Measurements from ENCODE around the gene DLX5.
A peak's percentile ranks its signal among the peaks of the same experiment; 100 is the strongest.

DLX5 gene

DNA sequence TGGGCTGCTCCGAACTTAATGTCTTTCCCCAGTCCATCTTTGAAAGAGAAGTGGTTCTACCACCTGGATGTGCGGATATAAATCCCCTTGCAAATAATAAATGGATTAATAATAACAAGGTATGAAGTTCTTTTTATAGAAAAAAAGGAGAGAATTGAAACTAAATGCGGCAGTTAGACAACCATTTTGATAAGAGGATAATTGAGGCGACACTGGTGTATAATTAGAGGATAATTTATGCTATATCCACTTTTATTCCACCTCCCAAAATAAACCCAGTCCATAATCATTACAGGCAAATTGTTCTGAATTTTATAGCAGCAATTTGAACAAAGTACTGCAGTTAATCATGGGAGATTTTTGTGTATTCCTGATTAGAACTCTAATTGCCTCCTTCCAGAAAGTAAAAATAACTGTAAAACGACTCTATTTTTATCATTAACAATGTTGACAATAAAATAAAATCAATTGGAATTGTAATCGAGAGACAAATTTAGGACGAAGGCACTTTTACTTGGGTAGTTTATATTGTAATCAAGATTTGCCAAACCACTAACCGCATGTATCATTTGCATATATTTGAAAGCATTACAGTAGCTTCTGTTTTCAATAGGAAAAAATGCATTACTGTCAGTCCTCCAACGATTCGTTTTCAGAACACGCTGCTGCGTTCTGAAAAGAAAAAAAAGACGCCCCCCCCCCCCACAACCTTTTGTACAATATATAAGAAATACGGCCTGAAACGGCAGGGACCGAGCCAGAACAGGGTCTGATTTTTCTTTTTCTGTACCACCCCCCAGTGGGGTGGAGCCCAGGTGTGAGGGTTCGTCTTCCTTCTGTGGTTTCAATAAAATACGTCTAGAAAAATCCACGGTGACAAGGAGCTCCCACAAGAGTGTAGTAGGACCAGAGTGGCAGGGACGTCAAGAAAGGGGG, 20.1 kb downstream of the DLX5 start:
- no peak for TF ChIP-seq EZH2 (IDR thresholded peaks at IDR 0.05)
- TF ChIP-seq FOXP2 (optimal IDR thresholded peaks at IDR 0.05; ENCODE audit: control extremely low read depth, extremely low read length, insufficient read depth) = no peak
- no peak for TF ChIP-seq POLR2AphosphoS5 (IDR thresholded peaks at IDR 0.05; ENCODE audit: borderline replicate concordance, low read depth, low read length)
- Histone ChIP-seq H3K9ac (ENCODE audit: insufficient read length) (peak overlapping the region; percentile 35), H3K36me3 (ENCODE audit: insufficient read depth, low read length) (no peaks in the 10 kb centered on the region), H3K9me3 (ENCODE audit: low read depth, low read length) (no peaks in the 10 kb centered on the region), H3K4me3 (peak overlapping the region; percentile 88), H3K27ac (no peak overlapping the region)
- no peak for DNase-seq (ENCODE audit: low read depth, low spot score)

GRCh38 chr7:97003262-97004246, 21.1 kb downstream of the DLX5 start:
- no peak for DNase-seq (ENCODE audit: low read depth, low spot score)
- no peak overlapping the region for H3K4me3 ChIP-seq
- no peak overlapping the region for H3K27ac ChIP-seq
- TF ChIP-seq FOXP2 (optimal IDR thresholded peaks at IDR 0.05; ENCODE audit: control extremely low read depth, extremely low read length, insufficient read depth) (no peak), EZH2 (IDR thresholded peaks at IDR 0.05) (no peak), POLR2AphosphoS5 (IDR thresholded peaks at IDR 0.05; ENCODE audit: borderline replicate concordance, low read depth, low read length) (no peak)
- no peak overlapping the region for H3K9ac ChIP-seq (ENCODE audit: insufficient read length)
- H3K36me3 ChIP-seq (ENCODE audit: insufficient read depth, low read length) = no peaks in the 10 kb centered on the region
- H3K9me3 ChIP-seq (ENCODE audit: low read depth, low read length) = no peaks in the 10 kb centered on the region

GRCh38 chr7:97002555-97003261, 21.9 kb downstream of the DLX5 start:
- Histone ChIP-seq H3K4me3 (no peak overlapping the region), H3K9me3 (ENCODE audit: low read depth, low read length) (no peaks in the 10 kb centered on the region), H3K36me3 (ENCODE audit: insufficient read depth, low read length) (no peaks in the 10 kb centered on the region), H3K9ac (ENCODE audit: insufficient read length) (no peak overlapping the region), H3K27ac (no peak overlapping the region)
- no peak for TF ChIP-seq POLR2AphosphoS5 (IDR thresholded peaks at IDR 0.05; ENCODE audit: borderline replicate concordance, low read depth, low read length)
- TF ChIP-seq EZH2 (IDR thresholded peaks at IDR 0.05) = no peak
- TF ChIP-seq FOXP2 (optimal IDR thresholded peaks at IDR 0.05; ENCODE audit: control extremely low read depth, extremely low read length, insufficient read depth) = no peak
- DNase-seq (ENCODE audit: low read depth, low spot score) = no peak

- Histone ChIP-seq H3K9ac (ENCODE audit: insufficient read length) (no peak overlapping the region), H3K9me3 (ENCODE audit: low read depth, low read length) (no peaks in the 10 kb centered on the region), H3K36me3 (ENCODE audit: insufficient read depth, low read length) (no peaks in the 10 kb centered on the region), H3K4me3 (no peak overlapping the region), H3K27ac (no peak overlapping the region)
- TF ChIP-seq EZH2 (IDR thresholded peaks at IDR 0.05) = no peak
- no peak for TF ChIP-seq FOXP2 (optimal IDR thresholded peaks at IDR 0.05; ENCODE audit: control extremely low read depth, extremely low read length, insufficient read depth)
- no peak for TF ChIP-seq POLR2AphosphoS5 (IDR thresholded peaks at IDR 0.05; ENCODE audit: borderline replicate concordance, low read depth, low read length)
- no peak for DNase-seq (ENCODE audit: low read depth, low spot score)
Observed at GRCh38 chr7:97001656-97002554, 22.7 kb downstream of the DLX5 start.

GRCh38 chr7:97001221-97001620, 23.4 kb downstream of the DLX5 start:
- no peaks in the 10 kb centered on the region for H3K9me3 ChIP-seq (ENCODE audit: low read depth, low read length)
- H3K4me3 ChIP-seq = no peak overlapping the region
- H3K27ac ChIP-seq = no peak overlapping the region
- H3K36me3 ChIP-seq (ENCODE audit: insufficient read depth, low read length) = no peaks in the 10 kb centered on the region
- no peak overlapping the region for H3K9ac ChIP-seq (ENCODE audit: insufficient read length)
- DNase-seq (ENCODE audit: low read depth, low spot score) = no peak
- TF ChIP-seq FOXP2 (optimal IDR thresholded peaks at IDR 0.05; ENCODE audit: control extremely low read depth, extremely low read length, insufficient read depth) (no peak), EZH2 (IDR thresholded peaks at IDR 0.05) (no peak), POLR2AphosphoS5 (IDR thresholded peaks at IDR 0.05; ENCODE audit: borderline replicate concordance, low read depth, low read length) (no peak)

DNA sequence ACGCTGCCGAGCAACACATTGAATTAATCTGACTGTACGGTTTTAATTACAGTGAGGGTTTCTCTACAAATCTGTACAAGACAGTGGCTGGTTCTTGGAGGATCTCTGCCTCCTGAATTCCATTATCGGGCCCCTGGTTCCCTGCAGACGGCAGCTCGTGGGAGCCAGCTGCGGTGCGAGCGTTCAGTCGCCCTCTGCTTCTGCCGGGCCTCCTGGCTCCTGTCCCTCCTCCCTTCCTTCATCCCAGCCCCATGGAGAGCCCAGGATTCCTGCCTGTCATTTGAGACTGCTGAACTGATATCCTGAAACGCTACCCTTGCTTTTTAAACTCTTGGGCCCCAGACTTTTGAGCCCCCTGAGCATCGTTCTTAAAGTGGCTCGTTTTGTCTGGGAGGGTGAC, 25.9 kb downstream of the DLX5 start:
- no peak for DNase-seq (ENCODE audit: low read depth, low spot score)
- Histone ChIP-seq H3K36me3 (ENCODE audit: insufficient read depth, low read length) (no peaks in the 10 kb centered on the region), H3K27ac (no peak overlapping the region), H3K9me3 (ENCODE audit: low read depth, low read length) (no peaks in the 10 kb centered on the region), H3K4me3 (no peak overlapping the region), H3K9ac (ENCODE audit: insufficient read length) (no peak overlapping the region)
- TF ChIP-seq FOXP2 (optimal IDR thresholded peaks at IDR 0.05; ENCODE audit: control extremely low read depth, extremely low read length, insufficient read depth) = no peak
- no peak for TF ChIP-seq EZH2 (IDR thresholded peaks at IDR 0.05)
- no peak for TF ChIP-seq POLR2AphosphoS5 (IDR thresholded peaks at IDR 0.05; ENCODE audit: borderline replicate concordance, low read depth, low read length)

DNA sequence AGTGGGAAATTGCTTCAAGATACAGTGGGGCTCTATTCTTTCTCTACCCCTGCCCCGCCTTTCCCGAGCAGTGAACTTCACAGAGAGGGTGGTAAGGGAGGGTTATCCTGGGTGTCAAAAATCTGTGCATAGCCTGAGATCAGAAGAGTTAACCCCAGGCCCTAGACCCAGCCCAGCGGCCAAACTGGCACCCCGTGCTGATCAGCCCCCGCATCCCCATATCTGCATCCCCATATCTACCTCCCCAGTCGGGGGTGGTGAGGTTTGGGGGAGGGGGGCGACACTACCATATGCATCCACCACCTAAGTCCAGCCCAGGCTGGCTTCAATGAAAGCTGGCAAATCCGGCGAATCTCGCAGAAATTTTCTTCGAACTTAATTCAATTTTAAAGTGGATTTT, 26.3 kb downstream of the DLX5 start:
- Histone ChIP-seq H3K9me3 (ENCODE audit: low read depth, low read length) (no peaks in the 10 kb centered on the region), H3K9ac (ENCODE audit: insufficient read length) (no peak overlapping the region), H3K4me3 (no peak overlapping the region), H3K36me3 (ENCODE audit: insufficient read depth, low read length) (no peaks in the 10 kb centered on the region), H3K27ac (no peak overlapping the region)
- TF ChIP-seq EZH2 (IDR thresholded peaks at IDR 0.05) = no peak
- no peak for TF ChIP-seq FOXP2 (optimal IDR thresholded peaks at IDR 0.05; ENCODE audit: control extremely low read depth, extremely low read length, insufficient read depth)
- TF ChIP-seq POLR2AphosphoS5 (IDR thresholded peaks at IDR 0.05; ENCODE audit: borderline replicate concordance, low read depth, low read length) = no peak
- DNase-seq (ENCODE audit: low read depth, low spot score) = no peak

Data from SK-N-MC (cell line).